Measurements from ENCODE around the gene SRCAP.

SRCAP gene

DNA sequence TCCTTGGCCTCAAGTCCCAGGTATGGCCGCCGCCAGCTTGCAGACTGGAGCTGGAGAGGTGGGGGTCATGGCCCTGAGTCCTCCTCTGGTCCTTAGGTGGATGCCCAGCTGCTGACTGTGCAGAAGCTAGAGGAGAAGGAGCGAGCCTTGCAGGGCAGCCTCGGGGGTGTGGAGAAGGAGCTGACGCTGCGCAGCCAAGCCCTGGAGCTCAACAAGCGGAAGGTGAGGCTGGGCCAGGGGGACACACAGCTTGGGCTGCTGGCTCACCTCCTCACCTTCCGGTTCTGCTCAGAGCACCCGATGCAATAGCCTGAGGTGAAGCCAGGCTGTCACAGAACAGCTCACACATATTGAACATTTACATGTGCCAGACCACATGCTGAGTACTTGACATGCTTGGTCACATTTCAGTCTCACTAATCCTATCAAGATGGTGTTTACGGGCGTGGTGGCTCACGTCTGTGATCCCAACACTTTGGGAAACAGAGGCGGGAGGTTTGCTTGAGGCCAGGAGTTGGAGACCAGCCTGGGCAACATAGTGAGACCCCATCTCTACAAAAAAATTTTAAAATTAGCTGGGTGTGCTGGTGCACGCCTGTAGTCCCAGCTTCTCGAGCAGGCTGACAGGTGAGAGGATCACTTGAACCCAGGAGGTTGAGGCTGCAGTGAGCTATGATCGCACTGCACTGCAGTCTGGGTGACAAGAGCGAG is 70.6 kb downstream of the SRCAP start:
- no peak for DNase-seq (ENCODE audit: extremely low read depth in 1 of 2, low read depth in 1 of 2)

DNA sequence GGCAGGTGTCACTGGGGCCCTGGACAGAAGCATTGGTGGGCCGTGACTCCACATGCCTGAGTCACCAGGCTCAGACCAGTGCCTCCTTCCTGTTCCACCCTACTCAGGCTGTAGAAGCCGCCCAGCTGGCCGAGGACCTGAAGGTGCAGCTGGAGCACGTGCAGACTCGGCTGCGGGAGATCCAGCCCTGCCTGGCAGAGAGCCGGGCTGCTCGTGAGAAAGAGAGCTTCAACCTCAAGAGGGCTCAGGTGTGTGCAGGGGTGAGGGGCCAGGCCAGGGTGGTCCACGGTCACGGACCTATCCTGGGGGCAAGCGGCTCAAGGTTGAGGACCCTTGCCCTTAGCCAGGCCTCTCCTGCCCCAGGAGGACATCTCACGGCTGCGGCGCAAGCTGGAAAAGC is 72.8 kb downstream of the SRCAP start:
- DNase-seq (ENCODE audit: extremely low read depth in 1 of 2, low read depth in 1 of 2), result no peak

DNA sequence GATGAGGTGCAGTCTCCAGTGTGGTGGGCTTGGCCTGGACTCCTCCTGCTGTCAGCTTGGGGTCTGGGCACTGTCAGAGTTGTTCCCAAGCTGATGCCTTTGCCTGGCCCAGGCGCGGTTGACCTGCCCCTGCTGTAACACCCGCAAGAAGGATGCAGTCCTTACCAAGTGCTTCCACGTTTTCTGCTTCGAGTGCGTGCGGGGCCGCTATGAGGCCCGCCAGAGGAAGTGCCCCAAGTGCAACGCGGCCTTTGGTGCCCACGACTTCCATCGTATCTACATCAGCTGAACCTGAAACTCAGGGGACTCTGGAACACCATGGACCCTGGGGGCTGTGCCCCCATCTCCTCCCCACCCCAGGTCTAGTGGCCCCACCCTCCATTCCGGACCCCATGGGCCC is 74.9 kb downstream of the SRCAP start:
- DNase-seq (ENCODE audit: extremely low read depth in 1 of 2, low read depth in 1 of 2), result no peak

DNA sequence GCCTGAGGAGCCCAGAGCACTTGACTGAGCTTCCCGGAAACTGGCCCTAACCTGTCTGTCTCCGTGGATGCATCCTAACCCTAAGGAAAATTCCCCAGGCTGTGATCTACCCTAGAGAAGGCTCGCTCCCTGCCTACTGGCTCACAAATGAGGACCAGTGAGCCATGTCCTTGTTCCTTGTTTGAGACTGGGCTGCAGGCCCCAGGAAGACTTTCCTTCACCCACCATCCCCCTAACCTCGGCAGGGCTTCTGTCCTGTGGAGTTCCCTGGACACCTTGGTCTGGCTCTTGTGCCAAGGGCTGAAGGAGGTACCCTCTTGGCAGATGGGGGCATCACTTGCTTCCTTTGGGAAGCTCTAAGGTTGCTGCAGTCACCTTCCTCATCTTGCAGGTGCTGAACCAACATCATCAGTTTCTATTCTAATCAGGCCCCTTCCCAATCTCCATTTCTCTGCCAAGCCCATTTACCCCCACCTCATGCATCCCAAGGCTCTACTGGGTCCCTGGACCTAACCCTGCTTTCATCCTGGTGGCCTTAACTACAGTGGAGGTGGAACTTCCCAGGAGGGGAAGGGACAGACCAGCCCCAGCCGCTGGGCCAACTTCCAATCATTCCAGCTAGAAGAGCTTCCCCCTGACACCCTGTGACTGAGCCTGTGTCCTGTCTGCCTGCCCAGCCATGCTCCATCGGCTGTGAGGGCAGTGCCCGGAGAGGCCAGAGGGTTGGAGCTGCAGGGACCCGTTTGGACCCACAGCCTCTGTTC is 75.6 kb downstream of the SRCAP start:
- DNase-seq (ENCODE audit: extremely low read depth in 1 of 2, low read depth in 1 of 2), result no peak

DNA sequence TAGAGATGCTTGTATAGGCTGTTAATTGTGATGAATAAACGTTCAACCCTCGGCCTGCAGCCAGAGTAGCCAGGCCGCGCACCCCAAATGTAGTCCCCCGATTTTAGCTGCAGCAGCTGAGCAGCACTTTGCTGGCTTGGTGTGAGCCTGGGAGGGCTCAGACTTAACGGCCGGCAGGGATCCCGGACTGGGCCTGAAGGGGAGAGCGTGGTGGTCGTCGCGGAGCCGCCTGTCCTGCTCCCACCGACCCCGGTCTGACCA is 76.1 kb downstream of the SRCAP start:
- no peak for DNase-seq (ENCODE audit: extremely low read depth in 1 of 2, low read depth in 1 of 2)

DNA sequence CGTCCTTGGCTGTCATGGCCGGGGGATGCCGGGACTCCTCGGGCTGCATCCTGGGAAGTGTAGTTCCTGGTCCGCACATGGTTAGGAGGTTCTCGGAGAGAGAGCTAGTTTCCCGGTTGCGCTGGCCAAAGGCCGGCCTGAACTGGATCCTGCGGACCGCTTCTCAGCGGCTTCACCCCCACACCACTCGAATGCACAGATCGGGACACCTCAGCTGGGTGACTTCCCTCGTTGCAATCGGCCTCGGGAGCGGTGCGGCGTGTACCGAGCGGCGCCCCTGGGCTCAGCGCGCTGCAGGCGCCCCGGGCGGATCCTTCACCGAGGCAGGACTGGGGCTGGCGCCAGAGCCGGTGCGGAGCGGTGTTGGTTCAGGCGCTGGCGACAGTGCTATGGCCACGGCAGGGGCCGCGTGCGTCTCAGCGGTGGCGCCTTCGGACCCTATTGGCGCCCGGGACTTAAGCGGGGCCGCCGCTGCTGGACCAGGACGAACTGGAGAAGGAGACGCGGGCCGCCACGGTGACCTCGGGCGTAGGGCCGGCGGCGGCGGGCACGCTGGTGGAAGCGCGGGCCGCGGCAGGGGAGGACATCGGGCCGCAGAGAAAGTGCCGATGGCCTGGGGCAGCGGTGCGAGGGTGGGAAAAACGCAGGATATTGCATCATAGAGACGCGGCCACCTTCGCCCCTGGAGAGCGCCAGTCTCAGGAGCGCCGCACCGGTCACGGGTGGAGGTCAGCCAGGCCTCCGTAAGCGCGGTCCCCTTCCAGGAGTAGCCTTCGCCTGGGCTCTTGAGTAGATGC is 76.6 kb downstream of the SRCAP start:
- peak; percentile 41 to 50 for DNase-seq (ENCODE audit: extremely low read depth in 1 of 2, low read depth in 1 of 2)

DNA sequence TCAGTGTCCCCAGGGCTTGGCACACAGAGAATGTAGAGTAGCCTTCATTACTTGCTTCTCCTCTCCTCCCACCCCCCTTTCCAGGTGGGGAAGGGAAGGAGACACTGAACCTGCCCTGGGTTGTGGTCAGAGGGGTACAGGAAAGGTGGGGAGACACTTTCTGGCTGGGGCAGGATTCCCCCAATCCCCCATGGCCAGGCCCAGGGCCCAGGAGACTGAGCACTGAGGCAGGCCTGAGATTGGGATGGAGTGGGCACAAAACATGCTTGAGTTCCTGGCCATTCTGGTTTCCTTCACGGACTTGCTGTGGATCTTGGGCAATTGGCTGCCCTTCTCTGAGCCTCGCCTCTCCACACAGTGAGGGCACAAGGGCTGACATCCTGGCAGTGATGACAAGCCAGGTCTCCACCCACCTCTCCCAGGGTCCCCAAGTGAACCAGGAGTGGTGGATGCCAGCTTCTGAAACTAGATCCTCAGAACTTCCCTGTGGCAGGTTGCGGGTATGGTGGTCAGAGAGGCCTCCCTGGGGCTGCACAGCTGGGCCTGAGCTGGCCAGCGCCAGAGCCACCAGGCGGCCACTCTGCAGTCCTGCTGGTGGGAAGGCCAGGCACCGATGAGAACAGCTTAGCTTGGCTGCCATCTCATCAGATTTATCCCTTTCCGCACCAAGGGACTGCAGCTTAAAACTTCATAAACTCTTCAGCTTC is 78.8 kb downstream of the SRCAP start:
- DNase-seq (ENCODE audit: extremely low read depth in 1 of 2, low read depth in 1 of 2), result no peak

DNA sequence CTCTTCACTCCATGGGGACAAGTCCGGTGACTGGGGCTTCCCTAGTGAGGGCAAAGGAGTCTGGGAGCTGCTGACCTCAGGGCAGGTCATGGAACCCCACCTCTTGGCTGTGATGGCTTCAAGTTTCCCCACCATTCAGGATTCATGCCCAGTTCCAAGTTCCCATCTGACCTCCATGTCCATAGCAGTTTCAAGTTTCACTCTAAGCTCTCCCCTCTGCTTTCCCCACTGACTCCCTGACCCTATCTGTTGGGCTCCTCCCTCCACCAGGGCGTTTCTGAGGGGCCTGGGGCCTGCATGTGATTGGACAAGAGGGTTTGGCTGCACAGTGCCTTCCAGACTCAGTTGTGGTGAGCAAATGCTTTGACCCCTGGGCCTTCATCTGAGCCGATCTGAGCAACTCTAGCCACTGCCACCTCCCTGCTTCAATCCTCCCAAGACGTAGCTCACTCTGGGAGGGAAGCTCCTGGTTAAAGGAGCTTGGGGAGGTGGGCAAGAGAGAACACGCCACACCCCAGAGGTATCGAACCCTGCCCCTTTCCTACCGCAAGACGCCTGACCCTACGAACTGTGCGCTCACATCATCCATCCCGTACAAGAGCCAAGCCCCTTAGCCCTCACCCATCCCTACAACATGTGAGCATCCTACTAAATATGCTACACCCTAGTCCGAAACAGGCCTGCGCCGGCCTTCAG is 79.7 kb downstream of the SRCAP start:
- DNase-seq (ENCODE audit: extremely low read depth in 1 of 2, low read depth in 1 of 2), result no peak

DNA sequence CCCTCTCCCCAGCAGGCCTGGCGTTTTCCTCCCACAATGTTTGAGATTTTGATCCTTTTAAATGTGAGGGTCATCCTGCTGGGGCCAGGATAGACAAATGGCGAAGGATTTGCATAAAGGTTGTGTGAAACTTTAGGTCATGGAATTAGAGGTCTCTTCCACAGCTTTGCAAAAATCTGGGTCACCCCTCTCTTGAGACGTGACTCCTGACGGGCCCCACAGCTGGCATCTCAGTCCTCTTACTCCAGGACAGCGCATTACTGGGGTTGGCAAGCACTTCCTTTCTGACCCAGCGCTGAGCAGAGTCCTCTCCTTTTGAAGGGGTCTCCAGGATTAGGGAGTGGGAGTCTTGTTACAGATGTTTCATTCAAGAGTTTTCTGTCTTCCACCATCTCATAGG is 80.6 kb downstream of the SRCAP start:
- no peak for DNase-seq (ENCODE audit: extremely low read depth in 1 of 2, low read depth in 1 of 2)

DNA sequence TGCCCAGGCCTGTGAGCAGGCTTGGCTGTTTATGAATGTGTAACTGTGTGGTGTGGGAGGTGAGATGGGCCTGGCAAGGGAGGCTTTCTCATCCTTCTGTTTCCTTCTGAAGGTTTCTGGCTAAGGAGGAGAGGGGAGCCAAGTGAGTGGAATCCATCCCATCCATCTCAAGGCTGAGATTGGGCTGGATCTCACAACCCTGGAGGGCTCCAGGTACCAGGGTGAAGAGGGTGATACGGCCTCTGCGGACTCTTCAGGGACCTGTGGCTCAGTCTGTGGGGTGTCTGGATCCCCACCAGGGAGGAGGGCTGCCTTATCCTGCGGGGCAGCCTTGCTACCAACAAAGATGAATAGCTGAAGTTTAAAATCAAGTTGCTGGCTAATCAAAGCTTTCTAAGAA is 81.0 kb downstream of the SRCAP start:
- DNase-seq (ENCODE audit: extremely low read depth in 1 of 2, low read depth in 1 of 2), result no peak

DNA sequence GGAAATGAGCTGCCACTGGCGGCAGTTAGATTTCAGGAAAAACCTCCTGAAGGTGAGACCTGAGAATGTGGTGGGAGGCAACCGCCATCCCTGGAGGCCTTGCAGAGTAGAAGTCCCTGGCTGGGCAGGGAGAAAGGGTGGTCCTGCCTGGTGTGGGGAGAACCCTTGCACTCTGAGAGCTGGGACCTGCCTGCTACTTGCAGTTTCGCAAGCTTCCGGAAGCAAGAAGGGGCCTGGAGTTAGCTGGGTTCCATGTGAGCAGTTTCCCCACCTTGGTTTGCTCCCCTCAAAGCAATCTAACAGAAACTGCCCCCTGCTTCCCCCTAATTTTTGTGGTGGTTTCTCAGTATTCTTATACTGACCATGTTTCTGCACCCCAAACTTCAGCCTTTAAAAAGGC is 81.6 kb downstream of the SRCAP start:
- no peak for DNase-seq (ENCODE audit: extremely low read depth in 1 of 2, low read depth in 1 of 2)

DNA sequence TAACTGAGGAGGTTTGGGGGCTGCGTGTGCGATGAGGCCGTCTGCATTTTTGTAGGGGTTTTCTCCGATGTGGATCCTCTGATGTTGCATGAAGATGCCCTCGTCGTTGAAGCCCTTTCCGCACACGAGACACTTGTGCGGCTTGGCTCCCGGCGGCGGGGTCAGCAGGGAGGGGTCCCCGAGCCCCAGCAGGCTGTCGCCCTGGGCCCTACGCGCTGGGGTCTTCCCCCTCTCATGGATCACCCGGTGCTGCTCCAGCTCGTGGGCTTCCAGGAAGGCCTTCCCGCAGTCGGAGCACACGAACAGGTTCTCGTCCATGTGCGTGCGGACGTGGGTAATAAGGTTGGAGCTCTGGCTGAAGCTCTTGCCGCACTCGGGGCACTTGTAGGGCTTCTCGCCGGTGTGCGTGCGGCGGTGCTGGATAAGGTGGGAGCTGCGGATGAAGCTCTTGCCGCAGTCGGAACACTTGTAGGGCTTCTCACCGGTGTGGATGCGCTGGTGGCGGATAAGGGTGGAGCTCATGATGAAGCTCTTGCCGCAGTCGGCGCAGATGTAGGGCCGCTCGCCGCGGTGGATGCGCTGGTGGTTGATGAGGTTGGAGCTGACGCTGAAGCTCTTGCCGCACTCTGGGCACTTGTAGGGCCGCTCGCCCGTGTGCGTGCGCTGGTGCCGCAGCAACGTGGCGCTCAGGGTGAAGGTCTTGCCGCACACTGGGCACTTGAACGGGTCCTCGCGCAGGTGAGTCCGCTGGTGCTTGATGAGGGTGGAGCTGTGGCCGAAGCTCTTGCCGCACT is 83.7 kb downstream of the SRCAP start:
- DNase-seq (ENCODE audit: extremely low read depth in 1 of 2, low read depth in 1 of 2), result no peak

DNA sequence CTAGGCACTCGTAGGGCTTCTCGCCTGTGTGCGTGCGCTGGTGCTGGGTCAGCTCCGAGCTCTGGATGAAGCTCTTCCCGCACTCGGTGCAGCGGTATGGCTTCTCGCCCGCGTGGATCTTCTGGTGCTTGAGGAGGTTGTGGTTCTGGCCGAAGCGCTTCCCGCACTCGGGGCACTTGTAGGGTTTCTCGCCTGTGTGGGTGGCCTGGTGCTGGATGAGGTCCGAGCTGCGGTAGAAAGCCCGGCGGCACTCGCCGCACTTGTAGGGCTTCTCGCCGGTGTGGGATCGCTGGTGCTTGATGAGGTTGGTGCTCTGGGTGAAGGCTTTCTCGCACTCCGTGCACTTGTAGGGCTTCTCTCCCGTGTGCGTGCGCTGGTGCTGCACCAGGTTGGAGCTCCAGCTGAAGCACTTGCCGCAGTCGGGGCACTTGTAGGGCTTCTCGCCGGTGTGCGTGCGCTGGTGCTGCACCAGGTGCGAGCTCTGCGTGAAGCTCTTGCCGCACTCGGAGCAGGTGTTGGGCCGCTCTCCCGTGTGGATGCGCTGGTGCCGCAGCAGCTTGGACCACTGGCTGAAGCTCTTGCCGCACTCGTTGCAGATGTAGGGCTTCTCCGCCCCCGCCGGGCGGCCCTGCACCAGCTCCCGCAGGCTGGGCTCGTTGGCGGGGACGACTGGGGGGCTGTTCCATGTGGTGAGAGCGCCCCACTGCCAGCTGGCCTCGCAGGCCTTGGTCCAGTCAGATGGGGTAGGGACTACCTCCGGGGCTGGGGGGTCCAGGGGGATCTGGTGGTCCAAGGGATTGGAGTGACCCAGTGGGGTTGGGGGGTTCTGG is 84.5 kb downstream of the SRCAP start:
- no peak for DNase-seq (ENCODE audit: extremely low read depth in 1 of 2, low read depth in 1 of 2)

DNA sequence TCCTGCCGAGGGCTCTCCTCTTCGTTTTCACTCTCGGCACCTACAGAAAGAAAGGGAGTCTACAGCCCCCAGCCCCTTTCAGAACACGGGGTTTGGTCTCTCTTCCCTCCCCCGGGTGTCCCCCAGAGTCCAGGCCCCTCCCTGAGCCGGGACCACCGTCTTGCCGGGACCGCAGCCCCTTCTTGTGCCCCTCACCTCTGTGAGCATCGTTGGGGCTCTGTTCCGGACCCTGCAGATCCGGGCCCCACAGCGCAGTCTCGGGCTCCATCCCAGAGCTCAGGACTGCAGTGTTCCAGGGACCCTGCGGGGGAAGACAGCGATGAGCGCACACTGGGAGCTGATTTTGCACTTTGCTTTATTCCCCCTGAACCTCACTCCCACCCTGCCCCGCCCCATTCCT is 85.2 kb downstream of the SRCAP start:
- DNase-seq (ENCODE audit: extremely low read depth in 1 of 2, low read depth in 1 of 2), result no peak

DNA sequence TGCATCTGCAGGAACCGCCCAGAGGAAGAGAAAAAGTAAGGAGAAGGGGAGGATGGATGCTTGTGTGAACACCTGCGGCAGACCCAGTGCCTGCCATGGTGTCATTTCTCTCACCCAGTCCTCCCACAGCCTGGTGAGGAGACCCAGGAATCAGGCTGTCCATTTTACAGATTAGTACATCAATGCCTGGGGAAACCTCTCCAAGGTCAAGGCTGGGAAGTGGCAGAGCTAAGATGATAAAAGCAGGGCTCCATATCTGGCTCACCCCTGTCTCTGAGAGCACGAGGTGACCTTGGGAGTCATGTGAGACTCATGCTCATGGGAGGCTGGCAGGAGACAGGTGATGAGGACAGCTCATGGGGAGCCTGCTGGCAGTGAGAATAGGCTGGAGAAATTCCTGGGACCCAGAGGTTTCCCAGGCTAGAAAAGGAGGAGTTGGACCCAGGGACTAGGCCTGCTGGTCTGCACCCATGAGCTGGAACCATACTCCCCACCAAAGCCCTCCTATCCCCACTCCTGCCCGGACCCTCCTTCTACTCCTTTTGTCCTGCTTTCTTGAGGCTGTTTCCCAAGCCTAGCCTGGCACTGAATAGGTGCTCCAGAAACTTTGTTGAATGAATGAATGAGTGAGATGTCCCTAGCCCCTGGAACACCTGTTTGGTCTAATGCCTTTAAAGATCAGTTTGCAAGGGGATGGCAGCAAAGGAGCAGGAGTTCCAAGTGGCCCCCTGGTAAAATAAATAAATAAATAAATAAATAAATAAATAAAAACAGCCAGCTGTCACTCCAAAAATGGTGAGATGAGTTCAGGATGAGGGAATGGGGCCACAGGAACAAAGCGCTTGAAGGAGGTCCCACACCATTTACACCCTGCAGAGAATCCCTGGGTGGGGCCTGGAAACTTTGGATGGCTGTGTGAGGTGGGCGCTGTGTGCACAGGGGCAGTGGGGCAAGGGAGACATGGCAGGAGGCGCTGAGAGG is 86.4 kb downstream of the SRCAP start:
- no peak for DNase-seq (ENCODE audit: extremely low read depth in 1 of 2, low read depth in 1 of 2)

DNA sequence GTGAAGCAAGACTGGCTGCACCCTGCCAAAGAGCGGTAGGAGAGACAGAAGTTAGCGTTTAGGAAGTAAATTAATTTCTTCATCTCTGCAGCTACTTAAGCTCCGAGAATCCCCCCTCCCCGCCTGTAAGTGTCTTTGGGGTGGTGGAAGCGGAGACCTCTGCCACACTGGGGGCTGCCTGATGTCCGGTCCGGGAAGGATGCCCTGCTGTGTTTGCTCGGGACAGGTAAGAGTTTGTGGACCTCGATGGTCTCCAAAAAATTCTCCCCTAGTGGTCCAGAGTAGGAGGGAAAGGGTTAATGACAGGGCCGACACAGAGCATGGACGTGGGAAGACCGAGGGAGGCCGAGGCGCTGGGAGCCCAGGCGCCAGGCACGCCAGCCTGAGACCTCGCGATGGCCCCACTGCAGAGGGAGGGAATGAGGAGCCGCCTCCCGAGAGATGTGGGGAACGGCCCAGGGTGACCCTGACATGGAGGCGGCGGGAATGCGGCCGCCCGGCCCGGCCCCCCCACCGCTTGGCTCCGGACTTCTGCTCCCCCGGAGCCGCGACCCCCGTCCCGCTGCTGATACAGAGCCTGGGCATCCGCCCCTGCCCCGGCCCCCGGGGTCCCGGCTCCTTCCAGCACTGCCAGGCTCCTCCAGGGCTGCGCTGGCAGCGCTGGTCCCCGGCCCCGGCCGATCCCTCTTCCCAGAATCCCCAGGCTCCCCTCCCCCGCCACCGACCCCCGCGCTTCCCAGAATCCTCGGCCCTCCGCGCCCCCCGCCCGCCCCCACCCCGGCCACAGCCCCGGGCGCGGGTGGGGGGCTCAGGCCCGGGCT is 87.4 kb downstream of the SRCAP start:
- no peak for DNase-seq (ENCODE audit: extremely low read depth in 1 of 2, low read depth in 1 of 2)

DNA sequence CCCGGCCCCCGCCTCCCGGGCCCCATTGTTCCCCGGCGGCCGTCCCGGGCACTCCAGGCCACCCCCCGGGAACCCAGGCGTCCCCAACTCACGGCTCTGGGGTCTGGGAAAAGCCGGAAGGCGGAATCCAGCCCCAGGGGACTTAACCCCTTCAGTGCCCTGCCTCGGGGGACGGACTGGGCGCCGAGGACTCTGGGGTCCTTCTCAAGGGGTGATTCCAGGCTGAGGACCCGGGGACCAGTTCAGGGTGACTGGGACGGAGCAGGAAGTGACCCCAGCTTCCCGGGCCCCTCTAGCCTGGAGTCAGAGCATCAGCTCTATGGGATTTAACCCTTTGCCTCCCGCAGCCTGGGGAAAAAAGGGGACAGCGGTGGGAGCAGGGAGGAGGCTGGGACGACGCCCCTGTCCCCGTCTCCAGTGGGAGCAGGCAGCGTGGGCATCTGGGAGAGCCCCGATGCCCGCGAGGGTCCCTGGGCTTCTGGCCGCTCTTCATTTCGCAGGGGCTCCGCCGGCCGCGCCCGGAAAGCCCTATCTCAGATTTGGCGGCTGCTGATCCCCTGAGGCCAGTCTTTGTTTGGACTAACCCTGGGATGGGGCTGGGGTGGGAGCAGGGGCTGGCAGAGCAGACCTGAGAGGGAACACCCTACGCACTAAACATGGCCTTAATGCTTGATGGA is 88.1 kb downstream of the SRCAP start, which contains the start of gene ZNF629:
TSS of gene ZNF629 (minus strand) at position 270 of the 677 bp plus-strand sequence. CDS start 2,723 bp downstream, outside the sequence.
- DNase-seq (ENCODE audit: extremely low read depth in 1 of 2, low read depth in 1 of 2), result no peak
